ENCODE data around the gene MEGF11. TPM values are rescaled to one million over a fixed set of nuclear protein-coding genes. Genes with fewer than 3 reads are reported as not detected.
"Not testable (repeated sequence)": the region's sequence is repeated elsewhere in the genome, so short reads cannot be mapped to it uniquely, and the experiment has no call there.

MEGF11 gene
- total RNA-seq, 4 donors from 2014 or later = 0.97 to 10.6 (median 4.0) TPM

- intact Hi-C loops (cut with DNase I; ENCODE audit: low total_unique reads) = no loop called here
- no peak for DNase-seq (ENCODE audit: low spot score in 2 of 2)
- H3K4me3 ChIP-seq (ENCODE audit: low read depth, poor library complexity, severe bottlenecking) = no peak overlapping the region
- TF ChIP-seq CTCF (IDR thresholded peaks at IDR 0.05) = no peak
- TF ChIP-seq POLR2A (IDR thresholded peaks at IDR 0.05) = no peak
Observed at GRCh38 chr15:66007663-66008262, 245.8 kb downstream of the MEGF11 start.

- H3K4me3 ChIP-seq (ENCODE audit: low read depth, poor library complexity, severe bottlenecking) = no peak overlapping the region
- no peak for DNase-seq (ENCODE audit: low spot score in 2 of 2)
- 65 to 81% methylated on average over 7 of the region's 7 CpGs for WGBS, 2 donors
- intact Hi-C loops (cut with DNase I; ENCODE audit: low total_unique reads) = no loop called here
- no peak for TF ChIP-seq CTCF (IDR thresholded peaks at IDR 0.05)
- TF ChIP-seq POLR2A (IDR thresholded peaks at IDR 0.05) = no peak
Observed at GRCh38 chr15:66006986-66007385, 246.6 kb downstream of the MEGF11 start.

- WGBS, 2 donors = 37 to 42% methylated on average over 6 of the region's 6 CpGs
- intact Hi-C loops (cut with DNase I; ENCODE audit: low total_unique reads) = no loop called here
- DNase-seq (ENCODE audit: low spot score in 2 of 2) = no peak
- no peak overlapping the region for H3K4me3 ChIP-seq (ENCODE audit: low read depth, poor library complexity, severe bottlenecking)
- TF ChIP-seq POLR2A (IDR thresholded peaks at IDR 0.05) = no peak
- TF ChIP-seq CTCF (IDR thresholded peaks at IDR 0.05) = no peak
Observed at GRCh38 chr15:66004618-66005262, 248.8 kb downstream of the MEGF11 start.

GRCh38 chr15:66003129-66003528, 250.4 kb downstream of the MEGF11 start:
- 84 to 92% methylated on average over 4 of the region's 4 CpGs for WGBS, 2 donors
- H3K4me3 ChIP-seq (ENCODE audit: low read depth, poor library complexity, severe bottlenecking); DNase-seq (ENCODE audit: low spot score in 2 of 2); intact Hi-C loops (cut with DNase I; ENCODE audit: low total_unique reads): not testable (repeated sequence)

- TF ChIP-seq POLR2A (IDR thresholded peaks at IDR 0.05) (no peak), CTCF (IDR thresholded peaks at IDR 0.05) (no peak)
- H3K4me3 ChIP-seq (ENCODE audit: low read depth, poor library complexity, severe bottlenecking) = no peak overlapping the region
- WGBS, 2 donors = 28 to 31% methylated on average over 8 of the region's 8 CpGs
- DNase-seq (ENCODE audit: low spot score in 2 of 2) = no peak
- intact Hi-C loops (cut with DNase I; ENCODE audit: low total_unique reads) = no loop called here
Observed at GRCh38 chr15:66001717-66002426, 251.7 kb downstream of the MEGF11 start.

GRCh38 chr15:66001042-66001441, 252.5 kb downstream of the MEGF11 start:
- intact Hi-C loops (cut with DNase I; ENCODE audit: low total_unique reads) = no loop called here
- no peak for DNase-seq (ENCODE audit: low spot score in 2 of 2)
- TF ChIP-seq CTCF (IDR thresholded peaks at IDR 0.05) (no peak), POLR2A (IDR thresholded peaks at IDR 0.05) (no peak)
- WGBS, 2 donors = 44 to 52% methylated on average over 5 of the region's 5 CpGs
- no peak overlapping the region for H3K4me3 ChIP-seq (ENCODE audit: low read depth, poor library complexity, severe bottlenecking)
